SK-N-DZ (cell line): ENCODE data around the gene MAP3K21.

Experiments
- DNase-seq: peaks from one replicate; pipeline ENCODE4 v3.0.0-alpha.2; 2015; ENCODE audit warnings: low spot score

The MAP3K21 gene

DNA sequence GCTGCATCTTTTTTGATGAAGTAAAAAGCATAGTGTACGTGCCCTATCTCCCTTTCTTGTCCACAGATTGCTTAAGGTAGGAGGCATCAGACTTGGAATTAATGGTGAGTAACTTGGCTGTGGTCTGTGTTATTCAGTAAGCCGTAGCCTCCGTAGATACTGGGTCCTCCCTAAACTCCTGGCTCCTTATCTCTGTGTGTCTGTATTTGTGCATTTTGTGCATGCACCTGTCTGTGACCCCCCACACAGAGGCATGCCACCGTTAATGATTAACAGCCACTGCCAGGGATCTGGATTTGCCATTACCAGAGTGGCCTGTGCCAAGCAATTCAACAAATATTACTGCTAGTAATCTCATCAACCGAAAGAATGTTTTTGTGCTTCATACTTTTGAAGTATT lies 31.9 kb downstream of the MAP3K21 start:
- DNase-seq = no peak

DNA sequence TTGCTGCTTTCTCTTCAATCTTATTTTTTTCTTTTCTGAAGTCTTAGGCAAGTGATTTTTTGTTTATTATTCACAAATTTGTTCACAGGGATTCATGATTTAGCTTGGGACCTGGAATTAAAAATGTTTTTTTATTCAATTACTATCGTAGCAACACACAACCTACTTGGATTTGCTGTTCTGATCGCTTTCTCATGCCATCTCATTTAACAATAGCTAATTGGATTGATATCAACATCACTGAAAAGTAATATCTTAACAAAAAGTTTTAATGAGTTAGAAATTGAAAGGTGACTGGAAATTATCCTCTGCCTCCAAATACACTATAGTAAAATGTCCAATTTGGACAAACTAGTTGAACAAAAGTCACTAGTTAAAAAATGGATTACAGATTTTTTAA lies 32.4 kb downstream of the MAP3K21 start:
- DNase-seq = no peak

DNA sequence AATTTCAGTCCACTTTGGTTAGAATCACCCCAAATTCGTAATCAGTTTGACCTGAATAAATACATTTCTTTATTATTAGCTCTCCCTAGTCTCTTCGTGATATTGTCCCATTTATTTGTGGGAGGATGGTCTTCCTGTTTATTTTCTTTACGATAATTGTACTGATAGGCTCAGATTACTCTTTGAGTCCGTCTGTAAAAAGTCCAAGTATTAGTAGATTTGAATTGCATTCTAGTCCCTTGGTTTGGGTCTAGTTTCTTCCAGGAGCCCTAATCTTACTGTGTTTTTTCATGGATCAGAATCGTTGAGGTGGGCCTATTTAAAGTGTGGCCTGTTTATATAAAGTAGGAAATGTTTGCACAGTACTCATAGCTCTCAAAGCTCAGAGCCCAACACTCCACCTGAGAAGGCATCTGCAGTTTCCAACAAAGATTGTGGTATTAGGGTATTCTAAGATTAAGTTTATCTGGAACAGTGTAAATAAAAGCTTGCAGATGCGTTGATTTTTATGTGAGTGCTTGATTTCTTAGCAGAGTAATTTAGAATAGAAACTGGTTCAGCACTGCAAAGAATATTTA lies 33.1 kb downstream of the MAP3K21 start:
- no peak for DNase-seq

DNA sequence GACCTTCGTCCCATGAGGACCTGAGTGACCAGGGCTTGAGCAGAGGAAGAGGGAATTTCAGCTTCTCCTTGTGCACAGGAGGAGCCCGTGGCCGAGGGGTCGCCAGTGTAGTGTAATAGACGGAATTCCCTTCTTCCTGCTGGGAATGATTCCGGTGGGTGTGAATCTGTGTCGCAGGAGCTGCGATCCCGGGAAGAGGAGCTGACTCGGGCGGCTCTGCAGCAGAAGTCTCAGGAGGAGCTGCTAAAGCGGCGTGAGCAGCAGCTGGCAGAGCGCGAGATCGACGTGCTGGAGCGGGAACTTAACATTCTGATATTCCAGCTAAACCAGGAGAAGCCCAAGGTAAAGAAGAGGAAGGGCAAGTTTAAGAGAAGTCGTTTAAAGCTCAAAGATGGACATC lies 34.4 kb downstream of the MAP3K21 start:
- peak; percentile 5 for DNase-seq

DNA sequence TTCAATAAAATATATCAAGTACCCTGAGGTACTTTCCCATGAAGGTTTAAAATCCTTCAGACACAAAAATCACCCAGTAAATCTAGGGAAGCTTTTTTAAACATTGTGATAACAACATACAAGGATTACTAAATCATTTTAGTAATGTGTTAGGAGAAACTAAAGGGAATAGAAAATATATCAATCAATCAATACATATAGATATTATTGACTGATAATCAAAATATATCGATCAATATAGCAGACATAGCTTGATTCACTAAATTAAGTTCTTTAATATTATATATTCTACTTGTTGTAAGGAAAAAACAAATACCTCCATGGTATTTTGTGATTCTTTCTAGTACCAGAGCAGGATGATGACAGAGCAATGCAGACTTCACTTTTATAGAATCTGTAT lies 35.2 kb downstream of the MAP3K21 start:
- no peak for DNase-seq

DNA sequence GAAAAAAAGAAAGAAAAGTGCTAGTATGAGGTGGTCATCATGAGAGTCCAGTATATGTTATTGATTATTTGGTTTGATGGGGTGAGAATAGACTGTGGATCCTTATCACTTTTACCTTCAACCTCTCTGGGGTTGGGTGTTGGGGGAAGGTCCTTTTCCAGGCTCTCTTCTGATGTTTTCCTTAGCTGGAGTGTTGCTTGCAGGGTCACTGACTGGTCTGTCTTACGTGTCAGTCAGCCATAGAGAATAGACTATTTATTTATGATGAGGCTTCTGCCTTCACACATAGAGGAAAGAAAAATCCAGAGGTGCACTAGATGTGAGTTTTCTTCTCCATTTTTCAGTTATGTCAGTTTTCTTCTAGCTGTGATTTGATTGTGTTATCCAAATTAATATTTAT lies 36.5 kb downstream of the MAP3K21 start:
- DNase-seq = no peak

DNA sequence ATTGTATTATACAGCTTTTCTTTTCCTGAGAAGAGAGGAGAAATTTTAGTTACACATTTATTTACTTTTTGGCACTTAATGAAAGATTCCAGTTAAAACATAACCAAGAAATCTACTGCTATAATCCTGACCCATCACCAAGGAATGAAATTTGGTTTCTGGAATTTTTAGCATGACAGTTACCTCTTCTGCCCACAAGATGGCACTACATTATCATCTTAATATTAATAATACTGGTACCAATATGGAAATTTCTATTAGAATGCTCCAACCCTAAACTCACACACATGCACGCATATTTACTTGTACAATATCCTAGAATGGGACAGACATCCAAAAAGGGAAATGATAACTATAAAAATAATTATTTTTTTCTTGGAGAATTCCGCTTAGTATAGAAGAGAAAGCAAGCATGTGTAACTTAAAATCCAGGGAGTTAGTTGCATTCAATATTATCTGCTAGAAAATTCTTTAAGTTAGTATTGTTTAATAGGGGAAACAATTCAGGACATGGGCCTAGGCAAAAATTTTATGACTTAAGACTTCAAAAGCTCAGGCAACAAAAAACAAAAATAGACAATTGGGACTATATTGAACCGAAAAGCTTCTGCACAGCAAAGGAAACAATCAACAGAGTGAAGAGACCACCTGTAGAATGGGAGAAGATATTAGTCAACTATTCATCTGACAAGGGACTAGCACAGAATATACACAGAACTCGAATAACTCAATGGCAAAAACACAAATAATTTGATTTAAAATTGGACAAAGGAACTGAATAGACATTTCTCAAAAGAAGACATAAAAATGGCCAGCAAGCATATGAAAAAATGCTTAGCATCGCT lies 37.4 kb downstream of the MAP3K21 start:
- DNase-seq = no peak

DNA sequence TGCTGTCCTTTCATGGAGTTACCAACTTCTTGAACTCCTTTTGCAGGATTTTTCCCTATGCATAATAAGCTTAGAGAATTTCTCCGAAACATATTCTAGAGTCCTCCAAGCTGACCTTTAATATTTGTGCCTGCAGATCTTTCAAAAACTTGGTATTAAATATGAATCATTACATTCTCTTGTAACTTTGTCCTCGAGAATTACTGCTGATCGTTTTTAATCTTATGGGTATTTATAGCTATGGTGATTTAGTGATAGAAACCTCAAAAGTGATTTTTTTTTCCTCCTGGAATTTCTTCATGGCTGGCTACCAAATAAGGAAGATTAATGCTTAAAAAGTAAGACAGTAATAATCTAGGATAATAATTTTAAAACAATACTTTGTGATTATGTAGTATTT lies 39.1 kb downstream of the MAP3K21 start:
- DNase-seq = no peak

DNA sequence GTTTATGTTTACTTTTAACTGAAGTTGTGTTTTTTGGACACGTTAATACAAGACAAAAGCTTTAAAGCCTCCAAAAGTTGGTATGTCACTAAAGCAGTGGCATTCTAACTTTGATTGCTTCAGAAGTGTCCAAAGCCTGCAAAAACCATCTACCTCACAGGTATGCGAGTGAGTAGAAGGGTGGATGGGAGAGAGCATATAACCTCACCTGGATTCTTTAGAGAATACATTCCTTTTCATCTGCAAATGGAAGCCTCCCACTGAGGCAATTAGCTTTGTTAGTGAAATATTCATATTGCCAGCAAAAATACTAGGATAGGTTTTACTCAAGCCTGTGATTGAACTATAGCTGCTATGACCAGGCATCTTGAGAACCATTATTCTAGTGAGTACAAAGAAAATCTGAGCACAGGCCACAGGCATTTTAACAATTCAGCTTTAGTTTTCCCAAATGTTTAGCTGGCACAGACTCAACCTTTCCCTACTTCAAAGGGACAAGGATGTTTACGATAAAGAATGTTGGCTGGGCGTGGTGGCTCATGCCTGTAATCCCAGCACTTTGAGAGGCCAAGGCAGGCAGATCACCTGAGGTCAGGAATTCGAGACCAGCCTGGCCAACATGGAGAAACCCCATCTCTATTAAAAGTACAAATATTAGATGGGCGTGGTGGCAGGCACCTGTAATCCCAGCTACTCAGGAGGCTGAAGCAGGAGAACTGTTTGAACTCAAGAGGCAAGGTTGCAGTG lies 39.7 kb downstream of the MAP3K21 start:
- DNase-seq = no peak

DNA sequence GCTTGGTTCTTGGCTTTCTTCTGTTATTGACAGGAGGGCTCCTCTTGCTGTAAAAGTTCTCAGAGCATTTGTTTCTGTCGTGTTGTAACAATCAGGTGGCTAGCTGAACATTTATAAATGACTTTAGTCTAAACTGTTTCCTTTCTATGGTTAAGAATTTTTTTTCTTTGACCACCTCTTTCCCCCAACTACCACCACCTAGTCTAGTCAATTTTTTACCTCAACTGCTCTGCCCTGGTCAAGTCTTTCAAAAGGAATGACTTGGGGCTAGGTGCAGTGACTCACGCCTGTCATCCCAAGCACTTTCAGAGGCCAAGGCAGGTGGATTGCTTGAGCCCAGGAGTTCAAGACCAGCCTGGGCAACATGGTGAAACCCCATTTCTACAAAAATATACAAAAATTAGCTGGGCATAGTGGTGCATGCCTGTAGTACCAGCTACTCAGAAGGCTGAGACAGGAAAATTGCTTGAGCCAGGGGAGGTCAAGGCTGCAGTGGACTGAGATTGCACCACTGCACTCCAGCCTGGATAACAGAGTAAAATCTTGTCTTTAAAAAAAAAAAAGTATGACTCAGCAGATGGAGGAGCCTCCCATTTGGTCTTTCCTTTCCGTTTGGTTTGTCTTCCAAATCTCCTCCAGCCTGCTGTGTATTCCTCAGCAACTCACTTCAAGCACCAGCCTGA lies 40.7 kb downstream of the MAP3K21 start:
- no peak for DNase-seq

DNA sequence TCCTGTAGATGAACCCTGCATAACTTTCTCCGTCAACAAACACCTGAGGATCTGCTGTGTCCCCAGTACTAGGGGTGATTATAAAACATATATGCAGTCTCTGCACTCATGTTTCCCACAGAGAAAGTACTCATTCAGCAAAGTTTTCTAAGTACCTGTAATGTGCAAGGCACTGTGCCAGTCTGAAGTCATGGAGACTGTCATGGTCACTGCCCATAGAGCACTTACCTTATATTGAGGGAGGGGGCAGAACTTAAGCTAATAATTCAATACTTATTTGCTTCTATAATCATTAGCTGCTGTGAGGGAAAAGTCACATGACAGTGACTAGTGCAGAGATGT lies 41.2 kb downstream of the MAP3K21 start:
- DNase-seq = no peak

DNA sequence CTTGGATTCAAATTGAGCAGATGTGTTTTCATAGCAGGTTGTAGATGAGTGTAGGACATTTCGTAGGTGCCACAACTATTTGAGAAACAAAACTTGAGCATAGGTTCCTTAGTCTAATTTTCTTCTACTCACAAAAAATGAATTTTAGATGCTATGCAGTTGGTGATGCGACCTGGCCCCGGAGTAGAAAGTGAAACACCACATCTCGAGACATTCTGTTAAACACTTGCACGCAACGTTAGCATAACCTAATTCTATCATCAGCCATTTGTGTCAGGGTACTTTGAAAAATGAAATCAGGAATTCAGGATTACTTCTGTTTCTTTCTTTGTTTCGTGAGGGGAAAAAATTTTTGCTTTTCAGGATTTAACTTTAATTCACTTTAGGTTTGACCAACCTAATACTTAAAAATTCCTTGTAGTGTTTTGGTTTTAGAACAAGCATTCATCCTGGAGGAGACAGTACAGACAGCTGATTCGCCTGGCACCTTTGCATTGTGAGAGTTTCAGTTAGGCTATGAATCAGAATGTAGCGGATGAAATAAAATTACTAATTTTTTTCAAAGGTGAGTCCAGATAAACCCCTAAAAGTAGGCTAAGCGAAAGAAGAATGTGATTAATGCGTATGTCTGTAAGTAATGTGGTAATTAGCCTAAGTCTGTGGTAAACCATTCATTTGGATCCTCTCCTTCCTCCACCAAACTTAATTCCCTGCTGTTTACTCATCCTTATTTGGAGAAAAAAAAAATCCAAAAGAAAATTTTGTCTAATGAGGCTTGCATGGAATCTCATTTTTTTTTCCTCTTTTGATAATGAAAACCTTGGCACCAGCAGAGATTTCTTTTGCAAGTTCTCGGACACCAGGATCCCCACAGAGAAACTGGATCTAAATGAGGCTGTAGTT lies 44.9 kb downstream of the MAP3K21 start:
- DNase-seq = no peak

DNA sequence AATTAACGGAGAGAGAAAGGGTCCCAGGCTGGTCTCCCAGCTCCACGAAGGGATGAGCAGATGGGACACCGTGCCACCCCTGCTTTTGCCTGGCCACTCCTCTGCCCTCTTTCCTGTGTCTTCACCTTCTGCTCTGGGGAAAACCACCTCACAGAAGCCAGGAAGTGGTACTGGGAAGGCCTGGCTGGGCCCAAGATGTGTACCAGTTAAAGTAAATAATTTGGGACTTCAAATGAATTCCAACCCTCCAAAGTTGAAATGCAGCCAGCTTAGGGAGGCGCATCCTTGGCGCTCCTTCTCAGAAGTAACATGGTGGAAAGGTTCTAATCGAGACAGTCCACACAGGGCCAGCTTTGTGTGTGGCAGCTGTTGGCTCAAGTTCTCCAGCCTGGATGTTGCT lies 45.7 kb downstream of the MAP3K21 start:
- DNase-seq = no peak

DNA sequence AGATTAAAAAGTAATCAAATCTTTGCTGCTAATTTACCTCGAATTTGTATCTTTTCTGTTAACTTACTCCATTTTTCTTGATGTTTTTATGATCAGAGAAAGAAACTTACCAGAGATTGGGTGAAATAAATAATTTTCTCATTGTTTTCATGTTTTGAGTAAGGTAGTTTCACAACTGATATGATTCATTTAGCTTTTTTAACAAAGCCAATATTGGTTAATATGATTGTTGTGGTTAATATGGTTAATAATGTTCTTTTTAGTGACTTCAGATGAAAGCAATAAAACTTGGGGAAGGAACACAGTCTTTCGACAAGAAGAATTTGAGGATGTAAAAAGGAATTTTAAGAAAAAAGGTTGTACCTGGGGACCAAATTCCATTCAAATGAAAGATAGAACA lies 48.1 kb downstream of the MAP3K21 start:
- DNase-seq = no peak

DNA sequence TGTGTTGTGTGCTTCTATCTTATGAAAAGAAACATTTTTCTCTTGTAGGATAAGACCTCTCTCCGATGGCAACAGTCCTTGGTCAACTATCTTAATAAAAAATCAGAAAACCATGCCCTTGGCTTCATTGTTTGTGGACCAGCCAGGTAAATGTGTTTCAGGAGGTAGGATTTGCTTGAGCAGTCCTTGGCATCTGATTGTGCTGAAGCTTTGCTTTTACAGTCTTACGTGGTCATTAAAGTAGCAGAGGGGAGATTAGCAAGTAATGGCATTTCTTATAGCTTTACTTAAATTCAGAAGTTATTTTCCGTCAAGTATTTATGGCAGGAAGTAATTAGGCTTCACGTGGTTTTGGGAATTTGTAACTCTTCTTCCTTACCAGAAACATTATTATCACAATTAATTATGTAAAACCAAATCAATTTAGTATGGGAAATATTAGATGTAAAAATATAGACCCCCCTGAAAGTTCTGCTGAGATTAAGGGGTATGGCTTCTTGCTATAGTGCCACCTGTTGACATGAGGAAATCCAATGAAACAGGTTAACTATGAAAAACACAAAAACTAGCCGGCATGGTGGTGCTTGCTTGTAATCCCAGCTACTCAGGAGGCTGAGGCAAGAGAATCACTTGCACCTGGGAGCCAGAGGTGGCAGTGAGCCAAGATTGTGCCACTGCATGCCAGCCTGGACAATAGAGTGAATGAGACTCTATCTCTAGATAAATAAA lies 49.0 kb downstream of the MAP3K21 start:
- no peak for DNase-seq

DNA sequence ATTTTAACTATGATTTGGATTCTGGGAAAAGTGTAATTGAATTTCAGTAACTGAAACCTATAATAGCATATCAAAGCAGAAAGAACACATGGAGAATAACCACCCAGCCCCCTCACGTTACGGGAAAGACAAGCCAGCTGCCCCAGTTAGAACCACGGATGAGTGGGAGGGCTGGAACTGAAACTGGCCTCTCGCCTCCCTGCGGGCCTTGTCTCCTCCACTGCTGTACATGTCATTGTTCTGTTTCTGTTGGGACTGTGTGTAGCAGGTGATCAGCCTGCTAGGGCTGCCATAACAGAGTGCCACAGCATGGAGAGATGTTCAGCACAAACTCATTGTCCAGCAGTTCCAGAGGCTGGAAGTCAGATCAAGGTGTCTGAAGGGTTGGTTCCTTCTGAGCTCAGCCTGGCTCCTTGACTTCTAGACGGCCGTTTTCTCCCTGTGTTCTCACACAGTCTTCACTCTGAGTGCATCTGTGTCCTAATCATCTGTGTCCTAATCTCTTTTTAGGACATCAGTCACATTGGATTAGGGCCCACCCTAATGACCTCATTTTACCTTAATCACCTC lies 52.4 kb downstream of the MAP3K21 start:
- DNase-seq = peak; percentile 33

DNA sequence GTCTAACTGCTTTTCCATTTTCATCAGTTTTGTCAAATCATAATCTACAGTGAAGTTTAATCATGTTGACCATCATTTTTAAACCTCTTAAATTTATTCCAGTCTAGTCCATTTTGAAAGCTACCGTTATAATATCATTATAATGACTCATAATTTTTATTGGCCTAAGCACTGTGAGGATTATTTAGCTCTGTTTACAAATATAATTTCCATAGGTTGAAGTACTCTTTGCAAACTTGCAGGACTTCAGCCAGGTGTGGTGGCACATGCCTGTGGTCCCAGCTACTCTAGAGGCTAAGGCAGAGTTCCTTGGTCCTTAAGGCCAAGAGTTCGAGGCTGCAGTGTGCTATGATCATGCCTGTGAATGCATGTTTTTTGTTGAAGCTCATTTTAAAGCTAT lies 54.3 kb downstream of the MAP3K21 start:
- DNase-seq = no peak

DNA sequence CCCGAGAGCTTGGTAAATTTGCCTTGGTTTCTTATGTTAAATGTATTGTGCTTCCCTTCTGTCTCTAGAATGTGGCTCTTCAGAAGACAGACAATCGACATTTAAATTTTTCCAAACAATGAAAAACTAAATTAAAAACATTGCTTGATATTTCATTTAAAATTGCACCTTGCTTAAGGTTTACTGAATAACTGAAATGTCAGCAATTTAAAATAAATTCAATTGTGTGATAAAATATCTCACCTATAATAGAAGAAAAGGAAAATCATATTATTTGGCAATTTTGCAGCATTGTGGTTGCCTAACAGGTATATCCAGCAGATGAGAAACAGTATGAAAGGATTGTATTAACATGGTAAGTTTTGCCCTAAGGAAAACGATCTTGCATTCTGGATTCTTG lies 56.5 kb downstream of the MAP3K21 start:
- DNase-seq = no peak

DNA sequence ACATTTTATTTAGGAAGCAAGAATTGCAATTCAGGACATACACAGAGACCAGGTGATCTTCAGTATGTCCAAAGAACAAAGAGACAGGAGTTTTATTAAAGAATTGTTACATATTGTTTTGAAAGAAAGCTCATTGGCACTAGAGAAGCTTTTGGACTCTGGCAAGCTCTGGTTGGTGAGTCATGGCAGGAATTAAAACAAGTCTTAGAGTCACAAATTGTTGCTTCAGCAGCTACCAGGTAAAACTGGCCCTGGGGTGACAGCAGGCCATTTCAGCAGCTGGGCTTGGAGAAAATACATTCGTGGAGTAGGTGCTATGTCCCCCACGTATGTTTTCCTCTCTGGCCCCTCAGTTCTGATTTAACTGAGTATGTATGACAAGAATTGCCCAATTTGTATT lies 58.8 kb downstream of the MAP3K21 start:
- DNase-seq = no peak

DNA sequence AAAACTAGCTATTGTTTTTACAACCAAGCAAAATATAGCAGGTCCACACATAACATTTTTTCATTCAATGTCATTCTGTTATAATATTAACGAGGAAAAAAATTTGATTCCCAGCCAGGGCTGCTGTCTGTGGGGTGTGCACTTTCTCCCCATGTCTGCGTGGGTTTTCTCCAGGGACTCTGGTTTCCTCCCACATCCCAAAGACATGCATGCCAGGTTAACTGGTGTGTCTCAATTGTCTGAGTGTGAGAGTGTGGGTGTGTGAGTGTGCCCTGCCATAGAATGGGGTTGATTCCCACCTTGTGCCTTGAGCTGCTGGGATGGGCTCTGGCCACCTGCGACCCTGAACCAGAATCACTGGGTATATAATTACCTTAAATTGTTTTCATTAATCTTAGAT lies 60.1 kb downstream of the MAP3K21 start:
- DNase-seq = no peak
